Stimulated activated effector memory CD8-positive, alpha-beta T cell treated with anti-CD3 and anti-CD28 coated beads, Interleukin-12 subunit alpha, Interleukin-12 subunit beta, amount 100 ng/mL, for 72 hours (primary cell): Measurements from ENCODE around the gene ABHD11.

Source experiments
- ATAC-seq: fragments of 150-1000 bp; cut with Tn5 transposase; 2 replicates; pipeline ENCODE4 v1.10.0; 2021
- DNase-seq, 2 donors: peaks; one replicate each; pipeline ENCODE4 v3.0.0; 2021 to 2022; ENCODE audit warnings: low spot score in 2 of 2
- H3K27ac Mint-ChIP-seq: one replicate; pipeline ENCODE4 v1.8.0; 2022; ENCODE audit warnings: mild to moderate bottlenecking, mixed read lengths
- H3K36me3 Mint-ChIP-seq: one replicate; pipeline ENCODE4 v1.8.0; 2022; ENCODE audit warnings: mild to moderate bottlenecking, mixed read lengths
- H3K4me1 Mint-ChIP-seq: one replicate; pipeline ENCODE4 v1.8.0; 2022; ENCODE audit warnings: mixed read lengths
- H3K4me3 Mint-ChIP-seq: one replicate; pipeline ENCODE4 v1.8.0; 2022; ENCODE audit warnings: mild to moderate bottlenecking, mixed read lengths
- H3K9me3 Mint-ChIP-seq: one replicate; pipeline ENCODE4 v1.8.0; 2022; ENCODE audit warnings: mixed read lengths

ABHD11 gene

GRCh38 chr7:73761854-73762658 is 23.5 kb upstream of the ABHD11 start:
- Mint-ChIP-seq H3K9me3 (no peaks in the 10 kb centered on the region), H3K27ac (no peak overlapping the region), H3K4me3 (no peak overlapping the region), H3K36me3 (no peaks in the 10 kb centered on the region), H3K4me1 (no peaks in the 10 kb centered on the region)
- DNase-seq, result no peak
- ATAC-seq, result peak; percentile 37

- ATAC-seq (no peak), DNase-seq (no peak)
- H3K4me1 Mint-ChIP-seq, result no peaks in the 10 kb centered on the region
- H3K4me3 Mint-ChIP-seq, result no peak overlapping the region
- no peaks in the 10 kb centered on the region for H3K9me3 Mint-ChIP-seq
- no peaks in the 10 kb centered on the region for H3K36me3 Mint-ChIP-seq
- H3K27ac Mint-ChIP-seq, result no peak overlapping the region
These were observed 20.1 kb upstream of the ABHD11 start for GRCh38 chr7:73758581-73759138.

- no peak overlapping the region for H3K4me3 Mint-ChIP-seq
- DNase-seq (no peak), ATAC-seq (no peak)
- no peaks in the 10 kb centered on the region for H3K36me3 Mint-ChIP-seq
- no peak overlapping the region for H3K27ac Mint-ChIP-seq
- H3K9me3 Mint-ChIP-seq, result no peaks in the 10 kb centered on the region
- H3K4me1 Mint-ChIP-seq, result no peaks in the 10 kb centered on the region
These were observed 11.6 kb upstream of the ABHD11 start for GRCh38 chr7:73749931-73750776.

- Mint-ChIP-seq H3K4me1 (no peaks in the 10 kb centered on the region), H3K9me3 (no peaks in the 10 kb centered on the region), H3K36me3 (no peaks in the 10 kb centered on the region), H3K27ac (no peak overlapping the region), H3K4me3 (no peak overlapping the region)
- ATAC-seq (no peak), DNase-seq (no peak)
These were observed 7.8 kb upstream of the ABHD11 start for GRCh38 chr7:73746378-73746777.

GRCh38 chr7:73742753-73743641 is 4.4 kb upstream of the ABHD11 start:
- H3K4me3 Mint-ChIP-seq, result no peak overlapping the region
- DNase-seq, result no peak
- H3K27ac Mint-ChIP-seq, result peak overlapping the region; percentile 10
- H3K36me3 Mint-ChIP-seq, result no peaks in the 10 kb centered on the region
- no peak for ATAC-seq
- no peaks in the 10 kb centered on the region for H3K9me3 Mint-ChIP-seq
- peaks cover 9% of the 10 kb centered on the region for H3K4me1 Mint-ChIP-seq

- H3K4me1 Mint-ChIP-seq, result peaks cover 16% of the 10 kb centered on the region
- peaks cover 3% of the 10 kb centered on the region for H3K36me3 Mint-ChIP-seq
- ATAC-seq (no peak), DNase-seq (no peak)
- H3K9me3 Mint-ChIP-seq, result no peaks in the 10 kb centered on the region
- H3K27ac Mint-ChIP-seq, result no peak overlapping the region
- no peak overlapping the region for H3K4me3 Mint-ChIP-seq
These were observed 3.7 kb upstream of the ABHD11 start for GRCh38 chr7:73742338-73742752.

- H3K36me3 Mint-ChIP-seq, result peaks cover 10% of the 10 kb centered on the region
- no peaks in the 10 kb centered on the region for H3K9me3 Mint-ChIP-seq
- DNase-seq, result no peak
- peaks cover 19% of the 10 kb centered on the region for H3K4me1 Mint-ChIP-seq
- H3K27ac Mint-ChIP-seq, result no peak overlapping the region
- ATAC-seq, result no peak
- H3K4me3 Mint-ChIP-seq, result no peak overlapping the region
These were observed 3.0 kb upstream of the ABHD11 start for GRCh38 chr7:73741600-73741999.

- Mint-ChIP-seq H3K9me3 (no peaks in the 10 kb centered on the region), H3K4me3 (peak overlapping the region; percentile 10), H3K4me1 (peaks cover 19% of the 10 kb centered on the region), H3K27ac (no peak overlapping the region), H3K36me3 (peaks cover 16% of the 10 kb centered on the region)
- no peak for DNase-seq
- no peak for ATAC-seq
These were observed 2.2 kb upstream of the ABHD11 start for GRCh38 chr7:73740771-73741170.

- Mint-ChIP-seq H3K9me3 (no peaks in the 10 kb centered on the region), H3K4me3 (peak overlapping the region; percentile 10), H3K36me3 (peaks cover 16% of the 10 kb centered on the region), H3K27ac (no peak overlapping the region), H3K4me1 (peaks cover 20% of the 10 kb centered on the region)
- DNase-seq (no peak), ATAC-seq (no peak)
These were observed 1.6 kb upstream of the ABHD11 start for GRCh38 chr7:73740212-73740611.

GRCh38 chr7:73739387-73739767 is 775 bp upstream of the ABHD11 start:
- Mint-ChIP-seq H3K27ac (peak overlapping the region; percentile 89), H3K4me1 (peaks cover 28% of the 10 kb centered on the region), H3K4me3 (peak overlapping the region; percentile 91), H3K36me3 (peaks cover 16% of the 10 kb centered on the region), H3K9me3 (no peaks in the 10 kb centered on the region)
- ATAC-seq (no peak), DNase-seq (no peak)

- peak overlapping the region; percentile 89 for H3K27ac Mint-ChIP-seq
- H3K36me3 Mint-ChIP-seq, result peaks cover 16% of the 10 kb centered on the region
- peak; percentile 49 to 77 for DNase-seq
- H3K4me1 Mint-ChIP-seq, result peaks cover 29% of the 10 kb centered on the region
- H3K4me3 Mint-ChIP-seq, result peak overlapping the region; percentile 91
- H3K9me3 Mint-ChIP-seq, result no peaks in the 10 kb centered on the region
- ATAC-seq, result peak; percentile 9
These were observed 386 bp downstream of the ABHD11 start for GRCh38 chr7:73738220-73738611.

- ATAC-seq (no peak), DNase-seq (no peak)
- peaks cover 29% of the 10 kb centered on the region for H3K4me1 Mint-ChIP-seq
- H3K36me3 Mint-ChIP-seq, result peaks cover 16% of the 10 kb centered on the region
- peak overlapping the region; percentile 91 for H3K4me3 Mint-ChIP-seq
- no peaks in the 10 kb centered on the region for H3K9me3 Mint-ChIP-seq
- H3K27ac Mint-ChIP-seq, result peak overlapping the region; percentile 89
These were observed 947 bp downstream of the ABHD11 start for GRCh38 chr7:73737491-73738219.

GRCh38 chr7:73736885-73737284 is 1.7 kb downstream of the ABHD11 start:
- no peak overlapping the region for H3K27ac Mint-ChIP-seq
- no peak for ATAC-seq
- peak overlapping the region; percentile 91 for H3K4me3 Mint-ChIP-seq

GRCh38 chr7:73735528-73735905 is 3.1 kb downstream of the ABHD11 start:
- Mint-ChIP-seq H3K4me1 (peaks cover 29% of the 10 kb centered on the region), H3K27ac (no peak overlapping the region), H3K9me3 (no peaks in the 10 kb centered on the region), H3K4me3 (no peak overlapping the region), H3K36me3 (peaks cover 16% of the 10 kb centered on the region)
- ATAC-seq (no peak), DNase-seq (no peak)

More at GRCh38 chr7:73736885-73737284, 1.7 kb downstream of the ABHD11 start:
- Mint-ChIP-seq H3K9me3 (no peaks in the 10 kb centered on the region), H3K36me3 (peaks cover 16% of the 10 kb centered on the region), H3K4me1 (peaks cover 29% of the 10 kb centered on the region)
- no peak for DNase-seq
